NCI-H1436 (cell line): Measurements from ENCODE around the gene PPP1R12A.
"Not testable (repeated sequence)": the region's sequence is repeated elsewhere in the genome, so short reads cannot be mapped to it uniquely, and the experiment has no call there.

Experiments used
- DNase-seq: peaks from one replicate; lab custom pipeline; 2025; lab: John Stamatoyannopoulos, UW

Gene PPP1R12A

GRCh38 chr12:79935021-79935623, at the start of gene PPP1R12A:
TSS of gene PPP1R12A (minus strand) at chr12:79935097. CDS start at chr12:79934931, 166 bp downstream.
- DNase-seq: peak; percentile 94

- DNase-seq: no peak
These were observed 49.2 kb upstream of the PPP1R12A start for GRCh38 chr12:79983986-79984620.

GRCh38 chr12:79983492-79983891, 48.6 kb upstream of the PPP1R12A start:
- no peak for DNase-seq

- no peak for DNase-seq
These were observed 47.5 kb upstream of the PPP1R12A start for GRCh38 chr12:79982086-79983062.

GRCh38 chr12:79978692-79979091, 43.8 kb upstream of the PPP1R12A start:
- no peak for DNase-seq

GRCh38 chr12:79977856-79978460, 43.1 kb upstream of the PPP1R12A start:
- not testable (repeated sequence) for DNase-seq

GRCh38 chr12:79975143-79975542, 40.2 kb upstream of the PPP1R12A start:
- DNase-seq: no peak

GRCh38 chr12:79973801-79974200, 38.9 kb upstream of the PPP1R12A start:
- DNase-seq: no peak

GRCh38 chr12:79964100-79964627, 29.3 kb upstream of the PPP1R12A start:
- DNase-seq: no peak

GRCh38 chr12:79961411-79961810, 26.5 kb upstream of the PPP1R12A start:
- no peak for DNase-seq

GRCh38 chr12:79959484-79959883, 24.6 kb upstream of the PPP1R12A start:
- DNase-seq: no peak

- no peak for DNase-seq
These were observed 22.0 kb upstream of the PPP1R12A start for GRCh38 chr12:79956896-79957295.

- no peak for DNase-seq
These were observed 20.7 kb upstream of the PPP1R12A start for GRCh38 chr12:79955561-79955960.

GRCh38 chr12:79954037-79954610, 19.2 kb upstream of the PPP1R12A start:
- DNase-seq: no peak

GRCh38 chr12:79949098-79949497, 14.2 kb upstream of the PPP1R12A start:
- no peak for DNase-seq

- DNase-seq: no peak
These were observed 10.5 kb upstream of the PPP1R12A start for GRCh38 chr12:79945433-79945832.

- no peak for DNase-seq
These were observed 9.7 kb upstream of the PPP1R12A start for GRCh38 chr12:79944565-79944964.

- DNase-seq: not testable (repeated sequence)
These were observed 7.9 kb upstream of the PPP1R12A start for GRCh38 chr12:79942846-79943245.

GRCh38 chr12:79939728-79940310, 4.9 kb upstream of the PPP1R12A start:
- DNase-seq: no peak

- no peak for DNase-seq
These were observed 3.9 kb upstream of the PPP1R12A start for GRCh38 chr12:79938843-79939242.

- DNase-seq: no peak
These were observed 1.8 kb upstream of the PPP1R12A start for GRCh38 chr12:79936670-79937069.
